Thyroid gland (tissue), 4 donors: ENCODE results near the gene MOAP1.

Experiments
- POLR2A ChIP-seq, 2 donors: fragments of 450-650 bp; IDR thresholded peaks; one replicate each; pipeline ENCODE4 v1.6.1; 2017; ENCODE audit warnings: antibody characterized with exemption in 2 of 2, mild to moderate bottlenecking in 2 of 2, moderate library complexity in 1 of 2
- TF ChIP-seq, protein P1 (sequence below), 6 experiments: fragments of 200-600 bp in 3 of 6; fragments of 450-650 bp in 3 of 6; sonication (generic) in 3 of 6; IDR thresholded peaks; one replicate each; pipeline ENCODE4 v1.5.1; 2016 to 2019; ENCODE audit warnings: antibody characterized with exemption in 6 of 6, mild to moderate bottlenecking in 2 of 6, inconsistent platforms in 1 of 6, moderate library complexity in 1 of 6

DNA sequence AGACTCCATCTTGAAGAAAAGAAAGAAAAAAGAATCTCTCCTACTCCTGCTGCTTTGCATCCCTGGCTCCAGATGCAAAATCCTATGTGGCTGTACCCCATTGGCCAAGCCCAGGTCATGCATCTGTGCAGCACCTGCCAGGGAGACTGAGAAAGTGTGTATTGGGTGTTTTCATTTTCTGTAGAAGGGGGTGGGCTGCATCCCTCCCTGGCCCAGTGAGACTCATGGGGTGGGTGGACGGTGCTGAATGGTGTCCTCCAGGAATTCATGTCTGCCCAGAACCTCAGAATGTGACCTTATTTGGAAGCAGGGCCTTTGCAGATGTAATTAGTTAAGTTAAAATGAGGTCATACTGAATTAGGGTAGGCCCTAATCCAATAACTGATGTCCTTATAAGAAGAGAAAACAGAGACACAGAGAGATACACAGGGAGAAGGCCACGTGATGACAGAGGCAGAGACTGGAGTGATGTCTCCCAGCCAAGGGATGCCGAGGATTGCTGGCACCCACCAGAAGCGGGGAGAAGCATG lies 23.2 kb downstream of the MOAP1 start:
- no peak for TF ChIP-seq POLR2A (IDR thresholded peaks at IDR 0.05)
- TF ChIP-seq, protein P1, sequence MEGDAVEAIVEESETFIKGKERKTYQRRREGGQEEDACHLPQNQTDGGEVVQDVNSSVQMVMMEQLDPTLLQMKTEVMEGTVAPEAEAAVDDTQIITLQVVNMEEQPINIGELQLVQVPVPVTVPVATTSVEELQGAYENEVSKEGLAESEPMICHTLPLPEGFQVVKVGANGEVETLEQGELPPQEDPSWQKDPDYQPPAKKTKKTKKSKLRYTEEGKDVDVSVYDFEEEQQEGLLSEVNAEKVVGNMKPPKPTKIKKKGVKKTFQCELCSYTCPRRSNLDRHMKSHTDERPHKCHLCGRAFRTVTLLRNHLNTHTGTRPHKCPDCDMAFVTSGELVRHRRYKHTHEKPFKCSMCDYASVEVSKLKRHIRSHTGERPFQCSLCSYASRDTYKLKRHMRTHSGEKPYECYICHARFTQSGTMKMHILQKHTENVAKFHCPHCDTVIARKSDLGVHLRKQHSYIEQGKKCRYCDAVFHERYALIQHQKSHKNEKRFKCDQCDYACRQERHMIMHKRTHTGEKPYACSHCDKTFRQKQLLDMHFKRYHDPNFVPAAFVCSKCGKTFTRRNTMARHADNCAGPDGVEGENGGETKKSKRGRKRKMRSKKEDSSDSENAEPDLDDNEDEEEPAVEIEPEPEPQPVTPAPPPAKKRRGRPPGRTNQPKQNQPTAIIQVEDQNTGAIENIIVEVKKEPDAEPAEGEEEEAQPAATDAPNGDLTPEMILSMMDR (IDR thresholded peaks at IDR 0.05), result no peak
